Ishikawa (cell line): ENCODE results near the gene CAMTA1.

ENCODE experiments used
- CEBPB ChIP-seq: IDR thresholded peaks from 2 replicates; pipeline ENCODE4 v1.6.1; 2012
- CREB1 ChIP-seq: IDR thresholded peaks from 2 replicates; pipeline ENCODE4 v1.6.1; 2012; ENCODE audit warnings: low read depth
- EGR1 ChIP-seq: IDR thresholded peaks from 2 replicates; pipeline ENCODE4 v1.6.1; 2012
- EP300 ChIP-seq: IDR thresholded peaks from 2 replicates; pipeline ENCODE4 v1.6.1; 2012; ENCODE audit warnings: borderline replicate concordance
- FOXM1 ChIP-seq: IDR thresholded peaks from 2 replicates; pipeline ENCODE4 v1.6.1; 2012; ENCODE audit warnings: low read depth, borderline replicate concordance
- NFIC ChIP-seq: IDR thresholded peaks from 2 replicates; pipeline ENCODE4 v1.6.1; 2012
- RAD21 ChIP-seq: IDR thresholded peaks from 2 replicates; pipeline ENCODE4 v1.6.1; 2012; ENCODE audit warnings: low read depth
- TAF1 ChIP-seq: IDR thresholded peaks from 2 replicates; pipeline ENCODE4 v1.6.1; 2012; ENCODE audit warnings: low read depth, mild to moderate bottlenecking
- TCF12 ChIP-seq: IDR thresholded peaks from 2 replicates; pipeline ENCODE4 v1.6.1; 2012; ENCODE audit warnings: low read depth
- TEAD4 ChIP-seq: IDR thresholded peaks from 2 replicates; pipeline ENCODE4 v1.6.1; 2012
- USF1 ChIP-seq: IDR thresholded peaks from 2 replicates; pipeline ENCODE4 v1.6.1; 2012
- YY1 ChIP-seq: IDR thresholded peaks from 2 replicates; pipeline ENCODE4 v1.6.1; 2012; ENCODE audit warnings: low read depth
- ZBTB7A ChIP-seq: IDR thresholded peaks from 2 replicates; pipeline ENCODE4 v1.6.1; 2012; ENCODE audit warnings: low read depth
- TF ChIP-seq, protein P1 (sequence below): IDR thresholded peaks from 2 replicates; pipeline ENCODE4 v1.6.1; 2012
- TF ChIP-seq, protein P2 (sequence below): IDR thresholded peaks from 2 replicates; pipeline ENCODE4 v1.6.1; 2012; ENCODE audit warnings: low read depth, mild to moderate bottlenecking

Gene CAMTA1

DNA sequence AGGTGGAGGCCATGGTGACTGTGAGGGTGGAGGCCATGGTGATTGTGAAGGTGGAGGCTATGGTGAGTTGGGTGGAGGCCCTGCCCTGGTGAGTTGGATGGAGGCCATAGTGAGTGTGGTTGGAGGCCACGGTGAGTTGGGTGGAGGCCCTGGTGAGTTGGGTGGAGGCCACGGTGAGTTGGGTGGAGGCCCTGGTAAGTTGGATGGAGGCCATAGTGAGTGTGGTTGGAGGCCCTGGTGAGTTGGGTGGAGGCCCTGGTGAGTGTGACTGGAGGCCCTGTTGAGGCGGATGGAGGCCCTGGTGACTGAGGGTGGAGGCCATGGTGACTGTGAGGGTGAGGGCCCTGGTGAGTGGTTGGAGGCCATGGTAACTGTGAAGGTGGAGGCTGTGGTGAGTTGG, 860.9 kb downstream of the CAMTA1 start:
- no peak for TF ChIP-seq FOXM1
- TF ChIP-seq, protein P1, sequence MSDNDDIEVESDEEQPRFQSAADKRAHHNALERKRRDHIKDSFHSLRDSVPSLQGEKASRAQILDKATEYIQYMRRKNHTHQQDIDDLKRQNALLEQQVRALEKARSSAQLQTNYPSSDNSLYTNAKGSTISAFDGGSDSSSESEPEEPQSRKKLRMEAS: no peak
- no peak for TF ChIP-seq EGR1
- no peak for TF ChIP-seq CREB1
- no peak for TF ChIP-seq TEAD4
- TF ChIP-seq CEBPB: no peak
- no peak for TF ChIP-seq ZBTB7A
- TF ChIP-seq, protein P2, sequence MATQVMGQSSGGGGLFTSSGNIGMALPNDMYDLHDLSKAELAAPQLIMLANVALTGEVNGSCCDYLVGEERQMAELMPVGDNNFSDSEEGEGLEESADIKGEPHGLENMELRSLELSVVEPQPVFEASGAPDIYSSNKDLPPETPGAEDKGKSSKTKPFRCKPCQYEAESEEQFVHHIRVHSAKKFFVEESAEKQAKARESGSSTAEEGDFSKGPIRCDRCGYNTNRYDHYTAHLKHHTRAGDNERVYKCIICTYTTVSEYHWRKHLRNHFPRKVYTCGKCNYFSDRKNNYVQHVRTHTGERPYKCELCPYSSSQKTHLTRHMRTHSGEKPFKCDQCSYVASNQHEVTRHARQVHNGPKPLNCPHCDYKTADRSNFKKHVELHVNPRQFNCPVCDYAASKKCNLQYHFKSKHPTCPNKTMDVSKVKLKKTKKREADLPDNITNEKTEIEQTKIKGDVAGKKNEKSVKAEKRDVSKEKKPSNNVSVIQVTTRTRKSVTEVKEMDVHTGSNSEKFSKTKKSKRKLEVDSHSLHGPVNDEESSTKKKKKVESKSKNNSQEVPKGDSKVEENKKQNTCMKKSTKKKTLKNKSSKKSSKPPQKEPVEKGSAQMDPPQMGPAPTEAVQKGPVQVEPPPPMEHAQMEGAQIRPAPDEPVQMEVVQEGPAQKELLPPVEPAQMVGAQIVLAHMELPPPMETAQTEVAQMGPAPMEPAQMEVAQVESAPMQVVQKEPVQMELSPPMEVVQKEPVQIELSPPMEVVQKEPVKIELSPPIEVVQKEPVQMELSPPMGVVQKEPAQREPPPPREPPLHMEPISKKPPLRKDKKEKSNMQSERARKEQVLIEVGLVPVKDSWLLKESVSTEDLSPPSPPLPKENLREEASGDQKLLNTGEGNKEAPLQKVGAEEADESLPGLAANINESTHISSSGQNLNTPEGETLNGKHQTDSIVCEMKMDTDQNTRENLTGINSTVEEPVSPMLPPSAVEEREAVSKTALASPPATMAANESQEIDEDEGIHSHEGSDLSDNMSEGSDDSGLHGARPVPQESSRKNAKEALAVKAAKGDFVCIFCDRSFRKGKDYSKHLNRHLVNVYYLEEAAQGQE: no peak
- no peak for TF ChIP-seq NFIC
- TF ChIP-seq TCF12: no peak
- no peak for TF ChIP-seq TAF1
- TF ChIP-seq EP300: no peak
- no peak for TF ChIP-seq YY1
- TF ChIP-seq USF1: no peak
- TF ChIP-seq RAD21: no peak

DNA sequence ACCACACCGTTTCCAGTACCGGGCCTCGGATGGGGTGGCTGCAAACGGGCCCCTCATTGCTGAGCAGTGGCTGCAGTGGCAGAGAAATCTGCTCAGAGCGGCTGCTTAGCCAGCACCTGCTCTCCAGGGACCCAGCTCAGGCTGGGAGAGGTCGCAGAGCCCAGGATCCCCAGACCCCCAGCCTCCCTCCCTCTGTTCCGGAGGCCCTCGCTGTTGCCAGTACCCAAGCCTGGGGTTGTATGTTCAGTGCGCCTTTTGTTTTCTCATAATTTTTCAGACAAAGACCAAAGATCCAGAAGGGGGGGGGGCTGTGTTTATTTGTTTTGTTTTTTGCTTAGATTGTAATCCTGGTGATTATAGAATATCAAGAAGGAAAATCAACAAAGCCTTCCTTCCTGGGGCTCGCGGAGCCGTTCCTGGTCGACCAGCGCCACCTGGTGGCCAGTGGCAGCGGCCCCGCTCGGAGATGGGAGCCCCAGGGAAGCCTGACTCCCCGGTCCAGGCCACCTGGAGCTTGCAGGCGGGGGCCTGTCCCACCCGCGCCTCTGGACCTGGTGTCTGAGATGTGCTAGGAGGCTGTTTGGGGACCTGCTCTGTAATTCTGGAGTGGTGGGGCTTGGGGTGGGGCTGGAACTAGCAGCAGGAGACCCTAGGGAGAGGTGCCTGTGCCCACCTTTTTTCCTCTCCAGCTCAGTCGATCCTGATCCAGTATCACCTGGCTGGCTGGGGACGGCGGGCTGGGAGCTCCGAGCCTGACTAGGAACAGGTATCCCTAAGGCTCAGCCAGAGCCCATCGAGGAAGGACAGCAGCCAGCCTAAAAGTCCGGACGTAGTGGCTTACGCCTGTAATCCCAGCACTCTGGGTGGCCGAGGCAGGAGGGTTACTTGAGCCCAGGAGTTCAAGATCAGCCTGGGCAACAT, 862.0 kb downstream of the CAMTA1 start:
- TF ChIP-seq CEBPB (no peak), RAD21 (peak; percentile 87), FOXM1 (no peak)
- TF ChIP-seq, protein P2: no peak

- TF ChIP-seq ZBTB7A: no peak
- TF ChIP-seq CEBPB: no peak
- TF ChIP-seq, protein P2: no peak
- no peak for TF ChIP-seq TCF12
- no peak for TF ChIP-seq TAF1
- TF ChIP-seq CREB1: no peak
- TF ChIP-seq NFIC: no peak
- TF ChIP-seq EP300: no peak
- TF ChIP-seq, protein P1: no peak
- no peak for TF ChIP-seq TEAD4
- no peak for TF ChIP-seq EGR1
- no peak for TF ChIP-seq RAD21
- no peak for TF ChIP-seq YY1
- no peak for TF ChIP-seq FOXM1
- no peak for TF ChIP-seq USF1
Observed at GRCh38 chr1:7648761-7649384, 863.6 kb downstream of the CAMTA1 start.

DNA sequence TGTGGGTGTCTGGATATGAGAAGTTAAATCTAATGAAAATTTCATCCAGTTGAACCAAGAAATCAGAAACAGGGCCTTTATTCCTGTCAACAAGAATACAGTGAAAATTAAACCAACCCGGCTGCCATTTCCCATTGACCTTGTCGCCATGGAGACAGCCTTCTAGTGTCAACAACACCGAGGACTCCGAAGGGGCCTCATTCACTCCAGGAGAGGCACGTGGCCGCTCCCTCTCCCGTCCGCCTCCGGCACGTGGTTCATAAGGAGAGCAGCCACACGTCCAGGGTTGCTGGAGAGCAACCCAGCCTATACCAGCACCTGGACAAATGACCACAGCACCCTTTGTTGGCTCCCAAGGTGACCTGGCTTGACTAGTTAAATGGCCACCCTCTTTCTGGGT, 865.5 kb downstream of the CAMTA1 start:
- TF ChIP-seq TEAD4 (no peak), USF1 (peak; percentile 56; the same call in 1 of the 2 replicates)
- TF ChIP-seq, protein P1: peak; percentile 74
